Skin epidermis (tissue), 12 donors: ENCODE results near the gene LYZL4.

Source experiments
- H3K27ac ChIP-seq, 21 experiments: fragments of 200-600 bp; sonication (generic) in 11 of 21; one replicate each; pipeline ENCODE4 v1.5.0; 2020; ENCODE audit warnings: mild to moderate bottlenecking in 3 of 21, inconsistent platforms in 2 of 21, moderate library complexity in 2 of 21
- H3K4me3 ChIP-seq, 7 experiments: fragments of 200-600 bp; sonication (generic) in 2 of 7; one replicate each; pipeline ENCODE4 v1.5.0; 2020; ENCODE audit warnings: inconsistent platforms in 2 of 7, mild to moderate bottlenecking in 2 of 7, moderate library complexity in 1 of 7

Gene LYZL4

DNA sequence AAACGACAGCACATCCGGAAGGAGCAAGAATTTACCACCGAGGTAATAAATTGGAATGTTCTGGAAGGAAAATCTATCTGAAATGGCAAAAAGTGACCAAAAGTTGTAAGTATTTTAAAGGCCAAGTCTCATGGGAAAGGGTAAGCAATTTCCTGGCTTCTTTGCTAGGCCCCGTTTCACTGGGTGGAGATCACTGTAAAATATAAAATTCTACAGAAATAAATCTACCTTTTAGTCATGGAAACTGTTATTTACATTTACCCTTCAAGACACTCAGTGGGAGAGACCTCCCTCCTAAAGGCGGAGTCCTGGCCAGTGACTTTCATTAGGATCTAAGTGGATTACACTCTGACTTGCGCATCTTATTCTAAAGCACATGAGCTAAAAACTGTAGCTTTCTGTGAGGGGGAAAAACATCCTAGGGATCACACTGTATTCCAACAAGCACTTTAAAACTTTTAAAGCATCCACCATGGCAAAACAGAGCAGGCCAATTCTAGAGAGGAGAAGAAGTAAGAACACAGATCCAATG, 28.8 kb downstream of the LYZL4 start:
- no peak overlapping the region for H3K27ac ChIP-seq
- no peak overlapping the region for H3K4me3 ChIP-seq

DNA sequence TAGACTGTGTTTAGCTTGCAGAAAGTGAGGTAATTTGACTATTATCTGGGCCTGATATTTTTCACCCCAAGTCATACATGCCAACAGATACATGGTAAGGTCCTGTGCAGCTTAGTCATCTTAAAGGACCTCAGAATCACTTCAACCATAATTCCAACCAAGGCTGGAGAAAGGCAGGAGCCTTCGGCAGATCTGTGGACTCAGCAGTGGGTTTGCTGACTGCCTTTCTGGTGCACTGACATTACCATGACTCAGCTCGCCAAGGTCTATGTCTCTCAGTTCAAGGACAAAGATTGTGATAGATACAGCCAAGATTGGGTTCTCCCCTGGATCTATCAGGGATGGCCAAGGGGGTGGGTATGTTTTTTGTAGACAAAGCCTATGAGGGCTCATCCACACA, 32.7 kb downstream of the LYZL4 start:
- Histone ChIP-seq H3K4me3 (no peak overlapping the region), H3K27ac (no peak overlapping the region)

DNA sequence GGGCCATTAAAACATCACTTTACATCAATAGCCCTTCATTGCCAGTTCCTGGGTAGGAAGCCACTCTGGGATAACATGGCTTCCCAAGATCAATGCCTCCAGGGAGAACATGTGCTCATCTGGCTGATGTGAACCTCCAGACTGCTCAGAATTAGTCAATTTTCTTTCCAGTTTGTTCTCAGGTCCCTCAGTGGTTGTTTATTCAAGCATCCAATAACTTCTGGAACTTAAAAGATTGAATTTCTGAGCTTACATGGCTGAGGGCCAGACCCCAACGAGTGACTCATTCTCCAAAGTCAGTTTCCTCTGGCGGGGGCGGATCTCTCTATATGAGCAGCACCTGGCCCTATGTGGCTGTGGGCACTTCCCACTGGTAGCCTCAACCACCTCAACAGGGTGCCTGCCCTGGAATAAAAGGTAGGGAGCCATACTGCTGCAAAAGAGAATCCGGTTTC, 34.0 kb downstream of the LYZL4 start:
- no peak overlapping the region for H3K4me3 ChIP-seq
- no peak overlapping the region for H3K27ac ChIP-seq

DNA sequence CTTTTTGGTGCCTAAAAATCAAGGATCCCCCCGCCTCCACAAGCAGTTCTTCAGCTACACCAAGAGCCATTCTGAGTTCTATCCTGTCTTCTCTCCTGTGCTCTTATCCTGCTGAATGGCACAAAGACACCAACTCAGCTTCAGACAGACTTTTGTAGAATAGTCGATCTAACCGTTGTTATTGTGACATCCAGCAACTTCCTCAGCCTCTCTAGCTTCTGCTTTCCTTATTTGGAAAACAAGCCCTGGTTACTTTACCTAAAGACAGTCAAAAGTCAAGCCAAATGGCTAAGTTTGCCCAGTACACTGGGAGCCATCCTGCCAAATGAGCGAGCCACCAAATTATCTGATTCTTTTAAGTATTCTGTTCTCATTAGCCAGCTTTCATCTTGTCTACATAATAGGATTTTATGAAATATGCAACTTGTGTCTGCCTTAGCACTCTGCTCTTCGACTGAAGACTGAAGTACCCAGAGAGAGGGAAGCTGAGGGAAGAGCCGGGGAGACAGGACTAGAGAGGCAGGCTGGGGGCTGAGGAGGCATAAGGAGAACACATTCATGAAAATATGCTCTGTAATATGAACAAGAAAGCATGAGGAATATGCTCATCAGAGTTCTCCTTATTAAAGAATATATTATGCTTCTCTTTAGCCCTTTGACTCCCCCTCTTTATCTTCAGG, 35.1 kb downstream of the LYZL4 start:
- no peak overlapping the region for H3K4me3 ChIP-seq
- H3K27ac ChIP-seq = no peak overlapping the region

DNA sequence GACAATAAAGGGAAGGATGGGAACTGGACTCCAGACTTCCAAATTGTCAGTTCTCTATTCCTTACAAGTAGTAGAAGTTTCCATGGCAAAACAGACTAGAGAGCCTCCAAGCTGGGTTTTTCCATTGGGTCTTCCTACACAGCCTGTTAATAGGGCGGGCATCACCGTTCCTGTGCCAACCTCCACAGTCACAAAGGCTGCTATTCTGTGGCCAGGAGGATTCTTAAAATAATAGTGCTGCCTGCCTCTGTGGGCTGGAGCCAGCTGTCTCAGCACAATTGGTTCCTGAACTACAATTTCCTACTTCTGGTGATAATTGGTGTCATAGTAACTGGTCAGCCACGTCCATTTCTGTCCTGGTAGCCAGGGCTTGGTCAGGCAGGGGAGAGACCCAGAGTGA, 38.6 kb downstream of the LYZL4 start:
- H3K27ac ChIP-seq = no peak overlapping the region
- H3K4me3 ChIP-seq = no peak overlapping the region

DNA sequence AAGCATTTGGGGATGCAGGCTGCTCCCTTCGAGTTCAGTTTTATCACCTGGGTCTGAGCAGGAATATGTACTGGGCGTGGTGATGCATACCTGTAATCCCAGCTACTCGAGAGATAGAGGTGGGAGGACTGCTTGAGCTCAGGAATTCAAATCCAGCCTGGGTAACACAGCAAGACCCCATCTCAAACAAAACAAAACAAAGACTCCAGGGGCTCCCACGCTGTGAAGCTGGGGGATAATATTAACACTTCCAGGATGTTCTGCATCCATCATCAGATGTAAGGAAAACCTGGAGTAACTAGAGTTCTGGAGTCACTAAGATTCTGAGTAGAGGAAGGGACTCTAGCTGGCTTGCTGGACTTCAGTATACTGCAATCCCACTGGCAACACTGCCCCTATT, 40.6 kb downstream of the LYZL4 start:
- Histone ChIP-seq H3K4me3 (no peak overlapping the region), H3K27ac (no peak overlapping the region)

DNA sequence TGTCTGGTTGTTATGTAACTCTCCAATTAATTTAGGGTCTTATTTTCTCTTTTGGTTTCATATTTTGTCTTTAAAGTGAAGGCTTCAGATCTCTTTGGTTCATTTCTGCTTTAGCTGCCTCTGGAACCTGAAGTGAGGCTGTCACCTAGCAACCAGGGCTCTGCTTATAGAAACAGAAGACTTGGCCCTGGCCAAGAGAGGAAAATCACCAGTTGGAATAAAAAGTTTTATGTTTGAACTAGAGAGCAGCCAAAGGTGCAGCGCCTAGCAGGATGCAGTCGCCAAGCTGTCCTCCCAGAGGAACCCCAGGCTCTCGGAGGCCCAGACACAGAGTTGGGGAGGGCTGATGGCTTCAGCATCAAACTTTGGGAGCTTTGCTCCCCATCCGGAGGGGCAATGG, 41.1 kb downstream of the LYZL4 start:
- Histone ChIP-seq H3K4me3 (no peak overlapping the region), H3K27ac (no peak overlapping the region)

DNA sequence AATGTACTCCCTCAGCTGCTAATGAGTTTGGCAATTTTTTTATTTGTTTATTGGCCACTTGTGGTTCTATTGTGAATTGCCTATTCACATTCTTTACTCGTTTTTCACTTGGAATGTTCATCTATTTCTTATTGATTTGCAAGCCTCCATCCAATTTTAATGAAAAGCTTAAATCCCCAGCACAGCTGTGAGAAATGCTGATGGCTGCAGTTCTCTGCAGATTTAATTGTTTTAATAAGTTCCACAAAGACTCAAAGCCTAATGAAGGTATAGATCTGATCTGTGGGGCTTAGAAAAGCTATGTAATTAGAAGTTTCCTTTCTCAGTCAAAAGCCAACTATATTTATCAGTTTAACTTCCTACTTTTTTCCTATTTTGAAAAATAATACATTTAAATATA, 41.5 kb downstream of the LYZL4 start:
- H3K4me3 ChIP-seq = no peak overlapping the region
- H3K27ac ChIP-seq = no peak overlapping the region

DNA sequence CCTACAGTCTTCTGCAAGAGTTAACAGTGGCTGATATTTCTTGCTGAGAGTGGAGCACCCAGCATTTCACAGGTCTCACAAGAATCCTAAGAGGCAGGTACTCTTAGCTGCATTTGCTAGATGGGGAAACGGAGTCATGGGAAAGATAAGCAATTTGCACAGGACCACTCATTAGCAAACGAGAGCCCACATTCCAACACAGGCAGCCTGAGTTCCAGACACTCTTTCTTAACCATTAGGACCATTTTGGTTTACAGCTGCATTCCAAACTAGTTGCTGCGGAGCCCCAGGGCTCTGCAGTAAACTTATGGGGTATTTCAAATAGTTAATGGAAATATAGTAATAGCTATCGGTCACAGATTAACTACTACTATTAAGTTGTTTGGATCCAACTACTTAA, 42.5 kb downstream of the LYZL4 start:
- Histone ChIP-seq H3K4me3 (no peak overlapping the region), H3K27ac (no peak overlapping the region)

DNA sequence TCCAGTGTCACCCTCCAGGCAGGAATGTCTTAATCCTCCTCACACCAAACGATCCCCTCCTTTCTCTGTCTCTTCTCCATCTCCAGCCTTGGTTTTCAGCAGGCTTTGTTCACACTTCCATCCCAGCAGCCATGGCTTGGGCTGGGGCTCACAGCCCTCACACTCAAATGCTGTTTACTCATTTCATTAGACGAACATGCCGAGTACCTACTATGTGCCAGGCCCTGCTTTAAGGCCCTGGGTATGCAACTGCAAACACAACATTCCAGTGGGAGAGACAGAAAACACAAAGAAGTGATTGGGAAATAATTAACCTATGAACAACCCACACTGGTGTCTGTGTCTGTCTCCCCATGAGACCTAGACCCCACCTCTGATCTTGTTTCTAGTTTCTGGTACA, 43.9 kb downstream of the LYZL4 start:
- H3K4me3 ChIP-seq = no peak overlapping the region
- H3K27ac ChIP-seq = no peak overlapping the region

DNA sequence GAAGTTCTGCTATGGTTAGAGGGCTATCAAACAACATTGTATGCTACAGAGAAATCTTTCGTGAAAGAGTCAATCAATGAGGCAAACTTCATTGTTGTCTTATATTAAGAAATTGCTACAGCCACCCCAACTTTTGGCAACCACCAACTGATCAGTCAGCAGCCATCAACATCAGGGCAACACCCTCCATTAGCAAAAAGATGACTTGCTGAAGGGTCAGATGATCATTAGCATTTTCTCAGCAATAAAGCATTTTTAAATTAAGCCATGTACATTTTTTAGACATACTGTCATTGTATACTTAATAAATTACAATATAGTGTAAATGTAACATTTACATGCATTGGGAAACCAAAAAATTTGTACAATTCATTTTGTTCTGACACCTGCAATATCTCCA, 53.1 kb downstream of the LYZL4 start:
- H3K27ac ChIP-seq = no peak overlapping the region

DNA sequence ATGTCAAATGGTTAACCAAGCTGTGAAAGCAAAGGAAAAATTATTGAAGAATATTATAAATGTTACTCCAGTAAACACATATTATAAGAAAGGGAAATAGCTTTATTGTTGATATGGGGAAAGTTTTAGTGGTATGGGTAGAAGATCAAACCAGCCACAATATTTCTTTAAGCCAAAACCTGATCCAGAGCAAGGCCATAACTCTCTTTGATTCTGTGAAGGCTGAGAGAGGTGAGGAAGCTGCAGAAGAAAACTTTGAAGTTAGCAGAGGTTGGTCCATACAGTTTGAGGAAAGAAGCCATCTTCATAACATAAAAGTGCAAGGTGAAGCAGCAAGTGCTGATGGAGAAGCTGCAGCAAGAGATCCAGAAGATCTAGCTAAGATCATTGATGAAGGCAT, 54.8 kb downstream of the LYZL4 start:
- H3K4me3 ChIP-seq = no peak overlapping the region
- no peak overlapping the region for H3K27ac ChIP-seq

More for the DNA sequence above, 53.1 kb downstream of the LYZL4 start:
- H3K4me3 ChIP-seq = no peak overlapping the region

DNA sequence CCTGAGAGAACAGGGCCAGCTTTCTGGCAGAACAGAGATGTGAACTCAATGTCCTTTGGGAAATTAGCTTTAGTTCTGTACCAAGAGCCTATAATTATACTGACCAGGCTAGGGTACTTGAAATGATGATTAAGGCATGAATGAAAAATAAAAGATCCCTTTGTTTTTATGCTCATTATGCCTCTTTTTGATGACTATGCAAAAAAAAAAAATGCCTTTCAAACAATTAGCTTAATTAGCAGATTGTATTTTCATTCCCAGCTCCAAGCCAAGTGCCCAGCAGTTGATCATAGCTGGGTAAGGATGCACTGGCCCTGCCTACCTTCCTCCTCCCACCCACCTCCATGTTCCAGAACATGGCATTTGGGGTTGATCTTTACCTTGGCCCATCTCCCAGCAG, 56.8 kb downstream of the LYZL4 start:
- Histone ChIP-seq H3K4me3 (no peak overlapping the region), H3K27ac (no peak overlapping the region)

DNA sequence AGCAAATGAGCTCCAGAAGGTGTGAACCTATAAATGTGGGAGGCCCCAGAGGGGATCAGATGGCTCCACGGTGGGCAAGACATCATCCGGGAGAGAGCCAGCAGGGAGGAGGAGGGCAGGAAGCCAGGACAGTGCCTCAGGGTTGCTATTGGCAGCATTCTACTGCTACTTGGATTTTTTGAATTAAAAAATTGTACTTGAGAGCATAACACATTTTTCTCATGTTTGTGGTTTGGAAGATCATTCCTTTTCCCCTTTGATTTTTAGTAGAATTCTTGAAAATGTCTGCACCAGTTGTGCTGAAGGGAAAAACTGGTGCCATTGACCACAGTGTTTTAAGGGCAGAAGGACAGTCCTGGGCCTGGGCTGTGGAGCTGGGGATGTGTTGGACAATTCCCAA, 59.2 kb downstream of the LYZL4 start:
- no peak overlapping the region for H3K27ac ChIP-seq
- no peak overlapping the region for H3K4me3 ChIP-seq

DNA sequence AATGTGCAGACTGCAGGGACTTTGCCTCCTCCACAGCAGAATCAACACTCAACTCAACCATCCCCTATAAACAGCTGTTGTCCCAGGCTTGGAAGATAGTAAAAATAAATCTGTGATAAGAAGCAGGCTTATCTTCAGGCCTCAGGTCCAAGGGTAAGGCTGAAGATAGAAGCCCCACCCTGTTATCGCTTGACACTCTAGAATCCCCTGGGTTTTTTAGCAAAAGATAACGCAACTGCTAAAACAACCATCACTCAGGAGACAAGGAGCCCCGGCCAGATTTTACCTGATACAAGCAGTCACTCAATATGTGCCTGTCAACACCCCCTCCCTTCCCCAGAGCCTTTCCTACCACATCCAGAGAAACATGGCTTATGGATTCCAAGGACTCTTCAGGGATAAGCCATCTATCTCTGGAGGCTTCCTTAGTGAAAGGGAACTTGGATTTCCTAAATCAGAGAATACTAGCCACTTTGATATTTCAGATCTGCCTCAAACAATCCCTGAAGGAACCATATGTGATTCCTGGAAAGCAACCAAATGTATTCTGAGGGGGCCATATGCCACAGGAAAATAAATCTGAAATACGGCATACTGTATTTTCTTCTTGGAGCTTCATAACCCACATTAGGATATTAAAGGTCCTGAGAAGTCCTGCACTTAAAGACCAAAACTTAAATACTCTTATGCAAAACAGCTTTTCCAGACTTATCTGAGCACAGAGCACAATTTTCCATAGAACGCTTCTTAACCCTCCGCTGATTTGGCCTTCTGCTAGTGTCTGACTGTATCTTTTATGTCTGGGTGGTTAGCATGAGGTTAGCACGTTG, 60.4 kb downstream of the LYZL4 start:
- Histone ChIP-seq H3K27ac (no peak overlapping the region), H3K4me3 (no peak overlapping the region)

DNA sequence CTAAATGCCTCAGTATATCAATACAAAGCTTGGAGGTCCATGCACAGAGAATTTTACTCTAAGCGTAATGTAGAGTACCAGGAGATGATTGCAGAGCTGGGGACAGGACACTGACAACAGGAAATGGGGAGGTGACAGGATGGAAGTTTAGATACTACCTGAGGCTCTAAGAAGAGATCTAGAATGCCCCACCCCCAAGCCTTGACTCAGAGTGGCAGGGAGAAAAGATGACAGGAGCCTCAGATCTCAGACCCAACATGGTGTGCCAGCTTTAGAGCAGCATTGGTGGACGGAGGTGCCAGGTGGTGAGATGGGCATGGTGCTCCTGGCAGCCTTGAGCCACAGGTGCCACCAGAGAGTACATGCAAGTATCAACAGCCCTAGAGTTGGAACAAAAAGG, 62.5 kb downstream of the LYZL4 start:
- no peak overlapping the region for H3K27ac ChIP-seq
- H3K4me3 ChIP-seq = no peak overlapping the region
